CD4-positive, alpha-beta memory T cell (primary cell): ENCODE results near the gene LCP2. TPM values are rescaled to one million over a fixed set of nuclear protein-coding genes. Genes with fewer than 3 reads are reported as not detected.

Experiments used
- CTCF ChIA-PET: fragments of 350-600 bp; sonication (Branson Sonifier 250); formaldehyde crosslinking; loops from one replicate; lab custom pipeline; 2021; ENCODE audit warnings: inconsistent platforms; ENCODE audit not compliant: partially characterized antibody; lab: Charles Lee
- POLR2A ChIA-PET: fragments of 350-600 bp; sonication (Branson Sonifier 250); formaldehyde crosslinking; loops from one replicate; lab custom pipeline; 2021; ENCODE audit not compliant: partially characterized antibody; lab: Charles Lee
- DNase-seq, 5 donors: peaks; one replicate each; pipeline versions ENCODE4 v3.0.0 to v3.0.0-alpha.2; 2020 to 2022; ENCODE audit warnings: mixed read lengths in 1 of 5
- H3K27ac ChIP-seq: one replicate; pipeline ENCODE4 v1.7.0; 2013; ENCODE audit warnings: low read depth, low read length
- H3K27me3 ChIP-seq: 2 replicates; pipeline ENCODE4 v1.7.0; 2013; ENCODE audit warnings: mild to moderate bottlenecking, low read length, moderate library complexity; ENCODE audit not compliant: insufficient read depth
- H3K36me3 ChIP-seq: 2 replicates; pipeline ENCODE4 v1.7.0; 2013; ENCODE audit warnings: mild to moderate bottlenecking, low read length, moderate library complexity; ENCODE audit not compliant: insufficient read depth
- H3K4me1 ChIP-seq: 2 replicates; pipeline ENCODE4 v1.7.0; 2013; ENCODE audit warnings: mild to moderate bottlenecking, low read length, moderate library complexity; ENCODE audit not compliant: insufficient read depth
- H3K4me3 ChIP-seq, 2 donors: one replicate each; pipeline ENCODE4 v1.7.0; 2013; ENCODE audit warnings: low read length in 2 of 2, mild to moderate bottlenecking in 1 of 2
- H3K9me3 ChIP-seq, 2 donors: one replicate each; pipeline ENCODE4 v1.7.0; 2013; ENCODE audit warnings: low read length in 2 of 2, control low read depth in 1 of 2; ENCODE audit not compliant: control insufficient read depth in 1 of 2
- H3K27ac Mint-ChIP-seq, 7 donors: one replicate each; pipeline ENCODE4 v1.8.0; 2020 to 2021; ENCODE audit warnings: mixed read lengths in 7 of 7, mild to moderate bottlenecking in 6 of 7, inconsistent platforms in 3 of 7, moderate library complexity in 3 of 7
- H3K27me3 Mint-ChIP-seq, 2 donors: one replicate each; pipeline ENCODE4 v1.8.0; 2020 to 2021; ENCODE audit warnings: mixed read lengths in 2 of 2
- H3K36me3 Mint-ChIP-seq, 2 donors: one replicate each; pipeline ENCODE4 v1.8.0; 2020 to 2021; ENCODE audit warnings: mixed read lengths in 2 of 2, inconsistent platforms in 1 of 2, mild to moderate bottlenecking in 1 of 2
- H3K4me1 Mint-ChIP-seq, 4 donors: one replicate each; pipeline ENCODE4 v1.8.0; 2020 to 2021; ENCODE audit warnings: mixed read lengths in 4 of 4, mild to moderate bottlenecking in 1 of 4
- H3K4me3 Mint-ChIP-seq, 8 donors: one replicate each; pipeline ENCODE4 v1.8.0; 2020 to 2021; ENCODE audit warnings: mixed read lengths in 8 of 8, mild to moderate bottlenecking in 7 of 8, moderate library complexity in 6 of 8, inconsistent platforms in 3 of 8
- H3K9me3 Mint-ChIP-seq, 8 donors: one replicate each; pipeline ENCODE4 v1.8.0; 2020 to 2021; ENCODE audit warnings: mixed read lengths in 8 of 8, mild to moderate bottlenecking in 5 of 8, inconsistent platforms in 3 of 8, moderate library complexity in 1 of 8
- intact Hi-C: fragments of 100-400 bp; cut with micrococcal nuclease; formaldehyde crosslinking; loops from one replicate; pipeline ENCODE4 v1.15.1; 2023
- polyA plus RNA-seq, 2 donors: library from polyadenylated mRNA; unstranded; fragments of 300-500 nt; fragmentation: Illumina TruSeq; gene quantifications; one replicate each; pipeline ENCODE4 v1.2.3, GENCODE V29; 2021
- total RNA-seq, 2 experiments: library from RNA; stranded (reverse); gene quantifications; one replicate each; pipeline ENCODE4 v1.2.3, GENCODE V29; 2021

The LCP2 gene
- total and polyA plus RNA-seq, 4 experiments from 2014 or later, result 117 to 318 (median 275) TPM

GRCh38 chr5:170307575-170308465 is 10.2 kb upstream of the LCP2 start:
- no peak overlapping the region for H3K27ac Mint-ChIP-seq
- intact Hi-C loops, result no loop called here

GRCh38 chr5:170306381-170306831 is 8.8 kb upstream of the LCP2 start:
- Mint-ChIP-seq H3K27me3 (no peaks in the 10 kb centered on the region), H3K4me3 (no peak overlapping the region), H3K9me3 (no peaks in the 10 kb centered on the region), H3K27ac (peak overlapping the region in 1 of 7 donors; percentile 46), H3K4me1 (peaks cover 40 to 81% (median 64%) of the 10 kb centered on the region in 4 donors), H3K36me3 (no peaks in the 10 kb centered on the region)
- Histone ChIP-seq H3K4me3 (no peak overlapping the region), H3K27me3 (no peaks in the 10 kb centered on the region), H3K27ac (no peak overlapping the region), H3K36me3 (no peaks in the 10 kb centered on the region), H3K4me1 (peaks cover 51% of the 10 kb centered on the region), H3K9me3 (no peaks in the 10 kb centered on the region)
- ChIA-PET CTCF (interaction anchor here (1.0 to 2.2 kb wide), 8 partner anchors 9 to 35 kb away, joined by 3 to 8 read pairs (median 4); partner anchors contain the start of gene LCP2), POLR2A (interaction anchor here (1.3 to 26.7 kb wide), 4 partner anchors 8 to 27 kb away, joined by 4 to 1265 read pairs (median 335); partner anchors contain the start of gene LCP2)
- DNase-seq, result no peak
- intact Hi-C loops, result no loop called here

More at GRCh38 chr5:170307575-170308465, 10.2 kb upstream of the LCP2 start:
- no peaks in the 10 kb centered on the region for H3K9me3 Mint-ChIP-seq
- no peak for DNase-seq
- CTCF ChIA-PET, result interaction anchor here (1.0 to 2.2 kb wide), 8 partner anchors 10 to 40 kb away, joined by 3 to 7 read pairs (median 6); partner anchors contain the start of gene LCP2
- Histone ChIP-seq H3K4me1 (peaks cover 51% of the 10 kb centered on the region), H3K27ac (no peak overlapping the region), H3K9me3 (no peaks in the 10 kb centered on the region), H3K36me3 (no peaks in the 10 kb centered on the region), H3K4me3 (no peak overlapping the region), H3K27me3 (no peaks in the 10 kb centered on the region)
- H3K27me3 Mint-ChIP-seq, result no peaks in the 10 kb centered on the region
- no peaks in the 10 kb centered on the region for H3K36me3 Mint-ChIP-seq
- POLR2A ChIA-PET, result interaction anchor here (0.9 to 26.7 kb wide), 4 partner anchors 9 to 28 kb away, joined by 3 to 1265 read pairs (median 334); no protein-coding TSS in a partner anchor
- H3K4me3 Mint-ChIP-seq, result no peak overlapping the region
- H3K4me1 Mint-ChIP-seq, result peaks cover 45 to 81% (median 66%) of the 10 kb centered on the region in 4 donors

DNA sequence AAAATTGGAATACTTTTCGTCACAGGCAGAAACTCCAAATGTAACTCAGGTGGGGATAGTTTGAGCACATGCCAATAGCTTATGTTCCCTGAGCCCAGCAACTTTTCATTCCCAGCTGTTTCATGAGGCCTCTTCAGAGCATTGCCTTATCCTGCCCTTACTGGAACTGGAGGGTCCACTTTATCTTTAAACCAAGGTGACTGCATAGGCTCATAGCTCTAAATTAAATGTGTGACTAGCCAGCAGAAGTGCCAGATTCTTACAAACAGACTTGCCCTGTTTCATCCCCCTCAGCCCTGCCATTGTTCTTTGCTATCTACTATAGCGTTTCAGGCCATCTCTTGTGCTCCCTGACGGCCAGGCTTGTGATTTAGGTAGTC is 8.1 kb upstream of the LCP2 start:
- Histone ChIP-seq H3K27ac (no peak overlapping the region), H3K4me1 (peaks cover 51% of the 10 kb centered on the region), H3K27me3 (no peaks in the 10 kb centered on the region), H3K36me3 (no peaks in the 10 kb centered on the region), H3K4me3 (no peak overlapping the region), H3K9me3 (no peaks in the 10 kb centered on the region)
- Mint-ChIP-seq H3K4me3 (peak overlapping the region in 1 of 8 donors; percentile 25), H3K4me1 (peaks cover 40 to 80% (median 64%) of the 10 kb centered on the region in 4 donors), H3K9me3 (no peaks in the 10 kb centered on the region), H3K27ac (peak overlapping the region in 1 of 7 donors; percentile 18), H3K36me3 (no peaks in the 10 kb centered on the region), H3K27me3 (no peaks in the 10 kb centered on the region)
- no peak for DNase-seq
- intact Hi-C loops, result no loop called here
- ChIA-PET POLR2A (interaction anchor here (1.3 to 26.7 kb wide), 4 partner anchors 7 to 26 kb away, joined by 4 to 1265 read pairs (median 335); partner anchors contain the start of gene LCP2), CTCF (interaction anchor here (1.0 to 2.2 kb wide), 6 partner anchors 8 to 33 kb away, joined by 3 to 8 read pairs (median 4); partner anchors contain the start of gene LCP2)

DNA sequence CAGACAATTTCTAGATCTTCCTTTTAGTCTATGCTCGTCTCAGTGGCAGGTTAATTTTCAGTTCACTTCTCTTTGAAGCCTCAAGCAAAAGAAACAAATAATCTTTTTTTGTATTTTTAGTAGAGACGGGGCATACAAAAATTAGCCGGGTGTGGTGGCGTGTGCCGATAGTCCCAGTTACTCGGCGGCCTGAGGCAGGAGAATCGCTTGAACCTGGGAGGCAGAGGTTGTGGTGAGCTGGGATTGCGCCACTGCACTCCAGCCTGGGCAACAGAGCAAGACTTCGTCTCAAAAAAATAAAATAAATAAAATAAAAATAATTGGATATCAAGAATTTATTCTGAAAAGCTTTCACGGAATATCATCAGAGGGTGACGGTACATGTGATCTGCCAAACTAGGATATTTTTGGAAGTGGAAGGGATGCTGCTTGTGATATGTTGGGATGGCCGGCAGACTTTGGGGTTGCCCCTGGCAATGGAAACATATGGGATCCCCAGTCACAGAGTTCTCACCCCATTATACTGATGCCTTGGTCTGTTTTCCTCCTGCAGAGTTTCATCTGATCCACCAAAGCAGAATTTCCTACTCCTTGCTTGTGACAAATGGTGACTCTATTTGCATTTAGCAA is 7.6 kb upstream of the LCP2 start:
- no peaks in the 10 kb centered on the region for H3K27me3 ChIP-seq
- no peaks in the 10 kb centered on the region for H3K9me3 Mint-ChIP-seq
- intact Hi-C loops, result no loop called here
- ChIA-PET CTCF (interaction anchor here (1.1 to 15.3 kb wide), 5 partner anchors 8 to 38 kb away, joined by 4 to 185 read pairs (median 7); partner anchors contain the start of gene LCP2), POLR2A (interaction anchor here (1.8 to 26.7 kb wide), 3 partner anchors 9 to 25 kb away, joined by 4 to 1265 read pairs (median 664); no protein-coding TSS in a partner anchor)
- H3K27me3 Mint-ChIP-seq, result no peaks in the 10 kb centered on the region
- H3K27ac ChIP-seq, result no peak overlapping the region
- peak overlapping the region in 3 of 7 donors; percentile 3 to 18 (median 17) for H3K27ac Mint-ChIP-seq
- H3K9me3 ChIP-seq, result no peaks in the 10 kb centered on the region
- DNase-seq, result no peak
- no peaks in the 10 kb centered on the region for H3K36me3 ChIP-seq
- no peak overlapping the region for H3K4me3 ChIP-seq
- H3K4me3 Mint-ChIP-seq, result peak overlapping the region in 1 of 8 donors; percentile 25
- no peaks in the 10 kb centered on the region for H3K36me3 Mint-ChIP-seq
- H3K4me1 Mint-ChIP-seq, result peaks cover 37 to 79% (median 62%) of the 10 kb centered on the region in 4 donors
- H3K4me1 ChIP-seq, result peaks cover 51% of the 10 kb centered on the region

DNA sequence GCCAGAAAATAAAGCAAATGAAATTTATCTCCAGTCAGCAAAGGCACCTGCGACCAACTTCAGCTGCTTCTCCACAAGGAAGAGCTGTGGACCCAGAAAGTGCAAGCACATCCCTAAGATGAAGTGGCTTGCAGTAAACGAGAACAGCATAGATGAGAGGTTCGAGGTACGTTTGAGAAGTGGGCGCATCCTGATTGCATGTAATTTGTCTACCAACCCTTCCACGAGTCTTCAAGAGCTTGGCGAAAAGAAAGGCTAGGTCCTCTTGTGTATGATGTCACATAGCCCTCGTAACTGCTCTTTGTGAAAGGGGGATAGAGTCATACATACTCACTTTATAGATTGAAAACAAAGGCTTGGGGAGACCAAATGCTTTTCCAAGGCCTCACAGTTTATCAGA is 6.0 kb upstream of the LCP2 start:
- no peaks in the 10 kb centered on the region for H3K36me3 ChIP-seq
- H3K27ac ChIP-seq, result peak overlapping the region; percentile 82
- POLR2A ChIA-PET, result interaction anchor here (0.6 to 26.7 kb wide), 11 partner anchors 10 to 70 kb away, joined by 3 to 1265 read pairs (median 9); partner anchors contain the start of gene C5orf58
- Mint-ChIP-seq H3K27ac (peak overlapping the region; percentile 88 to 99 (median 97)), H3K4me3 (peak overlapping the region; percentile 77 to 97 (median 88)), H3K9me3 (no peaks in the 10 kb centered on the region), H3K36me3 (no peaks in the 10 kb centered on the region), H3K4me1 (peaks cover 35 to 80% (median 64%) of the 10 kb centered on the region in 4 donors), H3K27me3 (no peaks in the 10 kb centered on the region)
- peaks cover 63% of the 10 kb centered on the region for H3K4me1 ChIP-seq
- peak overlapping the region; percentile 4 to 50 for H3K4me3 ChIP-seq
- CTCF ChIA-PET, result interaction anchor here (0.9 to 19.2 kb wide), 9 partner anchors 10 to 41 kb away, joined by 3 to 384 read pairs (median 12); no protein-coding TSS in a partner anchor
- DNase-seq, result no peak
- H3K9me3 ChIP-seq, result no peaks in the 10 kb centered on the region
- intact Hi-C loops, result loop anchor here (1.0 to 5.0 kb wide), 6 partner anchors 8 to 36 kb away; no protein-coding TSS in a partner anchor
- no peaks in the 10 kb centered on the region for H3K27me3 ChIP-seq

DNA sequence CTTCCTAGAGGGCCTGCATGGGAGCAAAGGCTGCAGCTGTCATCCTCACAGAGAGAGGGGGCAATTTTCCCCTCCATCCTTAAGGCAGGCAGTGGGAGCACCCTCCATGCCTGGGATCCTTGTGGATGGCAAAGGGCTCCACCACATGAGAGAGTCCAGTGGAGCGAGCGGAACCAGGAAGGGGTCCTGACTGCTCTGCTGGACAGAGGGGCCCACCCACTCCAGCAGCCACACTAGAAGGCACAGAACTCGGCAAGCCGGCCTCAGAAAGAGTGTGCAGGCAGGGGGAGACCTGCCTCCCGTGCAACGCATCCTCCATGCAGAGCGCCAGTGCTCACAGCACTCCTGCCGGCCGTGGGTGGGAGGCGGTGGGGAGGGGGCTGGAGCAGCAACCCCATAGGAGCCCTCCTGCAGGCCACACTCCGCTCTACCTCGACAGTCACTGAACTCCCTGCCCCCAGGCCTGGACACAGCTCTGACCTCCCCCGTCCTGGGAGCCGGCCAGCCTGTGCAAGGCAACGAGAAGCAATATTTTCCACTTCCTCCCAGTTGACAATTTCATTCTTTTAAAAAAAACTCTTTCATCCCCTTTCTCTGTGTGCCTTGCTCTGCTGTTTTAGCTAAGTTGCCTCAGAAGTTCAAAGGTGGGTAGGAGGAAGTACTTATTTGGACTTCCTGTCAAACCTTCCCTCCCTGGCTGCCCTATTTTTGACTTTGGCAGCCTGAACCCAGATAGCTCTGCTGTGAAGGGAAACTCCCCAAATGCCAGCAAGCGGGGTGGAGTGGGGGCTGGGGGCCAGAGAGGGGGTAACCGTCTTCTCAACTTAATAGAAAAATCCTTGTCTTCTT is 5.3 kb upstream of the LCP2 start:
- Histone ChIP-seq H3K4me3 (peak overlapping the region; percentile 50 to 63), H3K9me3 (no peaks in the 10 kb centered on the region), H3K4me1 (peaks cover 69% of the 10 kb centered on the region), H3K27ac (peak overlapping the region; percentile 82), H3K36me3 (no peaks in the 10 kb centered on the region), H3K27me3 (no peaks in the 10 kb centered on the region)
- H3K36me3 Mint-ChIP-seq, result peaks cover 0 to 2% of the 10 kb centered on the region in 2 donors
- peaks cover 39 to 87% (median 67%) of the 10 kb centered on the region in 4 donors for H3K4me1 Mint-ChIP-seq
- intact Hi-C loops, result loop anchor here (1.0 to 5.0 kb wide), 6 partner anchors 8 to 36 kb away; no protein-coding TSS in a partner anchor
- peak; percentile 85 to 91 (median 88) for DNase-seq
- peak overlapping the region; percentile 77 to 97 (median 88) for H3K4me3 Mint-ChIP-seq
- peak overlapping the region; percentile 88 to 99 (median 97) for H3K27ac Mint-ChIP-seq
- ChIA-PET POLR2A (interaction anchor here (0.6 to 26.7 kb wide), 12 partner anchors 11 to 70 kb away, joined by 3 to 1265 read pairs (median 6); partner anchors contain the start of gene C5orf58), CTCF (interaction anchor here (0.9 to 19.2 kb wide), 10 partner anchors 10 to 41 kb away, joined by 3 to 384 read pairs (median 9); no protein-coding TSS in a partner anchor)
- H3K27me3 Mint-ChIP-seq, result no peaks in the 10 kb centered on the region
- no peaks in the 10 kb centered on the region for H3K9me3 Mint-ChIP-seq
